ENCODE measurements around the gene COPS9.

COPS9 gene

GRCh38 chr2:240147911-240148587 lies 11.9 kb upstream of the COPS9 start:
- ATAC-seq: no peak
- DNase-seq: no peak

- no peak for ATAC-seq
- DNase-seq: no peak
These were observed 11.3 kb upstream of the COPS9 start for GRCh38 chr2:240147382-240147781.

- ATAC-seq (no peak), DNase-seq (no peak)
These were observed 10.6 kb upstream of the COPS9 start for GRCh38 chr2:240146627-240147278.

GRCh38 chr2:240146141-240146561 lies 10.0 kb upstream of the COPS9 start:
- ATAC-seq: no peak
- DNase-seq: no peak

GRCh38 chr2:240145461-240145860 lies 9.4 kb upstream of the COPS9 start:
- ATAC-seq: no peak
- DNase-seq: no peak

GRCh38 chr2:240144649-240145261 lies 8.7 kb upstream of the COPS9 start:
- no peak for ATAC-seq
- no peak for DNase-seq

GRCh38 chr2:240143801-240144648 lies 7.9 kb upstream of the COPS9 start:
- DNase-seq (peak; percentile 85), ATAC-seq (peak; percentile 82)

GRCh38 chr2:240143276-240143675 lies 7.2 kb upstream of the COPS9 start:
- ATAC-seq: no peak
- DNase-seq: no peak

- no peak for ATAC-seq
- no peak for DNase-seq
These were observed 6.8 kb upstream of the COPS9 start for GRCh38 chr2:240142859-240143258.

- no peak for DNase-seq
- no peak for ATAC-seq
These were observed 6.2 kb upstream of the COPS9 start for GRCh38 chr2:240142256-240142775.

GRCh38 chr2:240141736-240142135 lies 5.6 kb upstream of the COPS9 start:
- DNase-seq (no peak), ATAC-seq (no peak)

GRCh38 chr2:240140920-240141319 lies 4.8 kb upstream of the COPS9 start:
- no peak for ATAC-seq
- DNase-seq: no peak

- DNase-seq: no peak
- no peak for ATAC-seq
These were observed 4.4 kb upstream of the COPS9 start, which contains the start of gene OTOS for GRCh38 chr2:240140511-240140910. OTOS (minus strand) TSS chr2:240140658; CDS start chr2:240140326, 332 bp downstream.

- ATAC-seq (no peak), DNase-seq (no peak)
These were observed 3.7 kb upstream of the COPS9 start for GRCh38 chr2:240139666-240140393.

- ATAC-seq: no peak
- no peak for DNase-seq
These were observed 2.9 kb upstream of the COPS9 start for GRCh38 chr2:240139011-240139441.

GRCh38 chr2:240138254-240138984 lies 2.3 kb upstream of the COPS9 start:
- no peak for ATAC-seq

GRCh38 chr2:240137596-240138253 lies 1.6 kb upstream of the COPS9 start:
- no peak for ATAC-seq
- DNase-seq: no peak

More at GRCh38 chr2:240138254-240138984, 2.3 kb upstream of the COPS9 start:
- DNase-seq: no peak

- peak; percentile 17 for ATAC-seq
These were observed 677 bp upstream of the COPS9 start for GRCh38 chr2:240136671-240137292.

GRCh38 chr2:240135706-240136012 lies 446 bp downstream of the COPS9 start:
- DNase-seq (no peak), ATAC-seq (peak; percentile 6)

More at GRCh38 chr2:240136671-240137292, 677 bp upstream of the COPS9 start:
- peak; percentile 39 for DNase-seq

Measured in stimulated activated naive CD8-positive, alpha-beta T cell treated with anti-CD3 and anti-CD28 coated beads, Interleukin-15, Interleukin-2, amounts not matched to agents 100 U/mL and 50 U/mL, for 24 hours (primary cell).